Loucy (cell line): Measurements from ENCODE around the gene ARG2.

Source experiments
- EZH2phosphoT487 ChIP-seq: fragments of 200-600 bp; IDR thresholded peaks from 2 replicates; pipeline ENCODE4 v1.6.1; 2018; ENCODE audit warnings: antibody characterized with exemption, mild to moderate bottlenecking, moderate library complexity, borderline replicate concordance
- TF ChIP-seq, protein P1 (sequence below): fragments of 200-600 bp; sonication (generic); conservative IDR thresholded peaks from 2 replicates; pipeline ENCODE4 v1.5.1; 2014; ENCODE audit warnings: mild to moderate bottlenecking, antibody characterized with exemption, low read length

DNA sequence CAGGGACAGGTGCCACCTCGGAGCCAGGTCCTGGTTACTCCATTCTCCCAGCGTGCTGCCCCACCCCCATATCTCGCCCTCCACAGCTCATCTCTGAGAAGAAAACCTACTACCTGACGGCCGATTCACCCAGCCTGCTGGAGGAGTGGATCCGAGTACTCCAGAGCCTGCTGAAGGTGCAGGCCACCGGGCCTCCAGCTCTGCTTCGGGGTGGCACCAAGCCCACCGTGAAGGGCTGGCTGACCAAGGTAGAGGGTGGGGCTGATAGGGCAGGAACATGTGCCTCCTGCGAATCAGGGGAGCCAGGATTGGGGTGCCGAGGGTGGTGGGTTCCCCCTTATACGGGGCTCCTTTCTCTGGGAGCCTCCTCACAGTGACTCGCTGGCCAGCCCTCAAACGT lies 45.6 kb upstream of the ARG2 start:
- TF ChIP-seq, protein P1, sequence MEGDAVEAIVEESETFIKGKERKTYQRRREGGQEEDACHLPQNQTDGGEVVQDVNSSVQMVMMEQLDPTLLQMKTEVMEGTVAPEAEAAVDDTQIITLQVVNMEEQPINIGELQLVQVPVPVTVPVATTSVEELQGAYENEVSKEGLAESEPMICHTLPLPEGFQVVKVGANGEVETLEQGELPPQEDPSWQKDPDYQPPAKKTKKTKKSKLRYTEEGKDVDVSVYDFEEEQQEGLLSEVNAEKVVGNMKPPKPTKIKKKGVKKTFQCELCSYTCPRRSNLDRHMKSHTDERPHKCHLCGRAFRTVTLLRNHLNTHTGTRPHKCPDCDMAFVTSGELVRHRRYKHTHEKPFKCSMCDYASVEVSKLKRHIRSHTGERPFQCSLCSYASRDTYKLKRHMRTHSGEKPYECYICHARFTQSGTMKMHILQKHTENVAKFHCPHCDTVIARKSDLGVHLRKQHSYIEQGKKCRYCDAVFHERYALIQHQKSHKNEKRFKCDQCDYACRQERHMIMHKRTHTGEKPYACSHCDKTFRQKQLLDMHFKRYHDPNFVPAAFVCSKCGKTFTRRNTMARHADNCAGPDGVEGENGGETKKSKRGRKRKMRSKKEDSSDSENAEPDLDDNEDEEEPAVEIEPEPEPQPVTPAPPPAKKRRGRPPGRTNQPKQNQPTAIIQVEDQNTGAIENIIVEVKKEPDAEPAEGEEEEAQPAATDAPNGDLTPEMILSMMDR: no peak
- no peak for TF ChIP-seq EZH2phosphoT487
